Muscle of leg (tissue), 11 donors: Measurements from ENCODE around the gene EEFSEC. TPM values are rescaled to one million over a fixed set of nuclear protein-coding genes. Genes with fewer than 3 reads are reported as not detected.

Source experiments
- DNase-seq: peaks from one replicate; pipeline ENCODE4 v3.0.0; 2013
- H3K27ac ChIP-seq: one replicate; pipeline ENCODE4 v1.5.1; 2013; ENCODE audit warnings: mild to moderate bottlenecking, low read length, control low read depth
- H3K27me3 ChIP-seq: one replicate; pipeline ENCODE4 v1.6.1; 2013; ENCODE audit warnings: low read length; ENCODE audit not compliant: control insufficient read depth, insufficient read depth
- H3K36me3 ChIP-seq: one replicate; pipeline ENCODE4 v1.6.1; 2013; ENCODE audit warnings: low read length; ENCODE audit not compliant: control insufficient read depth, insufficient read depth
- H3K4me1 ChIP-seq: one replicate; pipeline ENCODE4 v1.6.1; 2013; ENCODE audit warnings: low read length; ENCODE audit not compliant: control insufficient read depth, insufficient read depth
- H3K4me3 ChIP-seq: one replicate; pipeline ENCODE4 v1.5.1; 2013; ENCODE audit warnings: low read length, control low read depth
- H3K9me3 ChIP-seq: replicated peaks from 2 replicates; pipeline ENCODE4 v1.6.1; 2013; ENCODE audit warnings: low read depth, low read length; ENCODE audit not compliant: control insufficient read depth
- WGBS: methylation state at CpG from one replicate; pipeline ENCODE4 v1.1.5; 2013; ENCODE audit warnings: missing lambda C conversion rate; ENCODE audit not compliant: insufficient coverage; 5-methylcytosine and 5-hydroxymethylcytosine counted together
- polyA plus RNA-seq, 8 donors: library from polyadenylated mRNA; unstranded; fragments of 120-200 nt; gene quantifications; one replicate each; pipeline versions ENCODE4 v1.2.1 to v1.2.3, GENCODE V29; 2013; ENCODE audit warnings: inconsistent platforms in 1 of 8, low replicate concordance in 1 of 8; ENCODE audit not compliant: insufficient read length in 8 of 8, insufficient read depth in 1 of 8
- total RNA-seq: library from RNA; stranded (reverse); fragments of 120-200 nt; gene quantifications from one replicate; pipeline ENCODE4 v1.2.4, GENCODE V29; 2013

Gene EEFSEC
- total and polyA plus RNA-seq, 9 donors, result 5.5 to 20.9 (median 16.9) TPM

DNA sequence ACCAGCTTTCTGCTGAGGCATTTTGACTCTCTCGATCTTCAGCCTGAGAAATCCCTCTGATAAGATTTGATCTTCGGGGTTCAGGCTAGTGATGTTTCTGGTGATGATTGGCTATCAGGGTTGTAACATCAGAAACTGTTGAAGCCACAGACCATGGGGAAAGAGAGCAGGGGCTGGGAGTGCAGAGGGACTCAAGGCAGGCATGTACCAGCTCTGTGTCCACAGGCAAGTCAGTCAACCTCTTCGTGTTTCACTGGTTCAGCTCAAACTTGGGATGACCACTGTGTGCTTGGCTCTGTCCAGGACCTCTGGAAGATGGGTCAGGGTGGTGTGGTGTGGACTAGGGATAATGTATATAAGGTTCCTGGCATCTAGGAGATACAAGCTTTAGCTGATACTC lies 116.5 kb downstream of the EEFSEC start:
- no peak overlapping the region for H3K27ac ChIP-seq
- no peak overlapping the region for H3K4me3 ChIP-seq
- WGBS, result 60% methylated on average over 3 of the region's 3 CpGs
- peaks cover 7% of the 10 kb centered on the region for H3K4me1 ChIP-seq
- H3K9me3 ChIP-seq, result no peaks in the 10 kb centered on the region
- peaks cover 8% of the 10 kb centered on the region for H3K36me3 ChIP-seq
- no peaks in the 10 kb centered on the region for H3K27me3 ChIP-seq
- DNase-seq, result no peak

DNA sequence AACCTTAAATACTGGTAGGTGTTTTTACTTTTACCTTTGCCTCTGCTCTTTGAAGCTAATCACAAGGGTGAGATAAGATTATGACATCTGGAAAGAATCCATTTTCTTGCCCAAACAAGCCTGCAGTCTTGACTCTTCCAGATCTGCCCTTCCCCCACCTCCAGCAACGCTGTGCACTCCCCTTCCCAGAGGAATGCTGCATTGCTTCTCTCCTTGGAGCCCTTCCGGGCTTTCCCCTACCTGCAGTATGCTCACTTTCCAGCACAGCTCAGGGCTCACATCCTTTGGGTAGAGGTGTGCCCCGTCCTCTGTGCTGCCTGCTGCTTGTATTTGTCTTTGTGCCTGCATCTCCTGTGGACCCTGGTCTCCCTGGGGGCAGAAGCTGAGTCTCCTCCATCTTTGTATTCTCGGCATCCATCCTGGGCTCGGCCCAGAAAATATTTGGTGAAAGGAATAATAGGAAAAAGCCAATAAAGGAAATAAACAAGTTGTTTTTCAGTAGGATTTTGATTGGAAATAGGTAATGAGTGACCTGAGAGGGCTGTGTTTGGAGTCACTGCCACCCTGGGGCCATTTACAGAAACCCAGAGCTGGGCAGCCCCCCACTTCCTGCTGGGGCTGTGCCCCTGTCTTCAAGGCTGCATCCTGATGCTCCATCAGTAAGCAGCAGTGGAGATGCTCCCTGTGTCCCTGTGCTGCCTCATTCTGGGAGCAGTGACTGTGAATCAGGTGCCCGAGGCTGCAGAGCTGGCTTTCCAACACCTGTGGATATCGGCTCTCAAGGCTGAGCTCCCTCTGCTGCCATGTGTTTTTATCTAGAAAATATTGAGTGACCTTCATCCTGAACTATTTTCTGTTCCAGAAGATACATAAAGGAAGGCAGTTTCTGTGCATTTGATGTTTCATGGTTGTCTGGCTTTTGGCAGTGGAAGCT lies 117.5 kb downstream of the EEFSEC start:
- H3K9me3 ChIP-seq, result no peaks in the 10 kb centered on the region
- 76% methylated on average over 4 of the region's 7 CpGs for WGBS
- H3K4me1 ChIP-seq, result peaks cover 12% of the 10 kb centered on the region

DNA sequence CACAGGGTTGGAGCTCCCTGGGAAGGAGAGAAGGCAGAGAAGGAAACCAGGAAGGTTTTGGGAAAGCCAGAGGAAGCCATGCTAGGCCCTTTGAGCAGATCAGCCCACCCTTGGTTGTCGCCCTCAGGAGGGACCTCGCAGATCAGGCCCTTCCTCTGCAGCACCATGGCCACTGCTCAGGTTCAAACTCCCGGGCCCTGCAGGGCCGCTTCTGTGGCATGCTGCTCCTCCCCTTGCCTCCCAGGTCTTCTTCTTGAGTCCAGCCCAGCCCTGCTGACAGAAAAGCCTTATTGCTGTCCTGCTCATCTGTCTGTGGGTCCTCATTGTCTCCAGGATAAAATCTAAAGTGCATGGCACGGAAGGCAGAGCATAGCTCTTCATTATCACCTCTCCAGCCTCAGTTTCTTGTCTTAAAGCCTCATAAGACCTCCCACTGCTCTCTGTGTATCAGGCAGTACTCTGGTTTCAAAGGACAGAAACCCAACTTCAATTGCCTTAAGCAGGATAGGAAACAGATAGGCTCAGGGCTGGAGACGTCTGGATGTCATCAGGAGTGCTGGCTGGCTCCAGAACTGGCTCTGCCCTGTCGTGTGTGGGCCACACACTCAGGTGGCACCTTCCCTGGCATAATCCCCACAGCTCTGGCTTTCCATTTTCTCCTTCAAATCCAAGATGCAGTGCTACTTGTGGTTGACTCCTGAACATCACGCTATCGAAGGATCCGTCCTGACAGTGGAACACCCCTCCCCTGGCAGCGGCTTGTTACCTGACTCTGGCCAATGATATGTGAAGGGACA lies 118.5 kb downstream of the EEFSEC start:
- 71% methylated on average over 8 of the region's 11 CpGs for WGBS
- no peak for DNase-seq
- no peaks in the 10 kb centered on the region for H3K9me3 ChIP-seq

More for the DNA sequence above, 117.5 kb downstream of the EEFSEC start:
- H3K36me3 ChIP-seq, result peaks cover 7% of the 10 kb centered on the region
- no peaks in the 10 kb centered on the region for H3K27me3 ChIP-seq
- no peak overlapping the region for H3K4me3 ChIP-seq
- H3K27ac ChIP-seq, result no peak overlapping the region
- no peak for DNase-seq

GRCh38 chr3:128273109-128273840 lies 120.0 kb downstream of the EEFSEC start:
- peaks cover 7% of the 10 kb centered on the region for H3K36me3 ChIP-seq
- peak; percentile 31 for DNase-seq
- no peaks in the 10 kb centered on the region for H3K27me3 ChIP-seq
- H3K27ac ChIP-seq, result no peak overlapping the region
- 52% methylated on average over 5 of the region's 5 CpGs for WGBS
- H3K9me3 ChIP-seq, result no peaks in the 10 kb centered on the region
- no peak overlapping the region for H3K4me3 ChIP-seq
- peaks cover 30% of the 10 kb centered on the region for H3K4me1 ChIP-seq

More for the DNA sequence above, 118.5 kb downstream of the EEFSEC start:
- Histone ChIP-seq H3K4me1 (peaks cover 18% of the 10 kb centered on the region), H3K4me3 (no peak overlapping the region), H3K27ac (no peak overlapping the region), H3K36me3 (peaks cover 7% of the 10 kb centered on the region), H3K27me3 (no peaks in the 10 kb centered on the region)

- no peaks in the 10 kb centered on the region for H3K9me3 ChIP-seq
- DNase-seq, result no peak
- 84% methylated on average over 10 of the region's 11 CpGs for WGBS
- H3K4me1 ChIP-seq, result peaks cover 37% of the 10 kb centered on the region
- peaks cover 6% of the 10 kb centered on the region for H3K36me3 ChIP-seq
- no peak overlapping the region for H3K4me3 ChIP-seq
- no peak overlapping the region for H3K27ac ChIP-seq
- H3K27me3 ChIP-seq, result no peaks in the 10 kb centered on the region
Observed at GRCh38 chr3:128273841-128274573, 120.7 kb downstream of the EEFSEC start.

DNA sequence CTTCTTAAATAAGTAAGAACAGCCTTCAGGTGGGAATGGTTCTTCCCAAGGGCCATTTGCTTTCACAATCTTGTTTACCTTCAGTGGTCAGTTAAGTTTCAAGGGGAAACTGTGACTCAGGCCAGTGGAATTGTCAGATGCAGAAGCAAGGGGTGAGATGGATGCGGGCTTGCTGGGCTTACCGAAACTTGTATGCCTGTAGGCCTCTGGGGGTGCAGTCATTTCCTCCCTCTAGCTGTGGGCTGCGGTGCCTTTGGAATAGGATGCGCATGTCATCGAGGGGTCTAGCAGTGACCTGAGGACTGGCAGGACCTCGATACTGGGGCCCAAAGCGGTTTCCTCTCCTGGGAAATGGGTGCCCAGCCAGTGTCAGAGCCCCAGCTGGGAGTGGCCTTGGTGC lies 121.6 kb downstream of the EEFSEC start:
- Histone ChIP-seq H3K27ac (no peak overlapping the region), H3K4me3 (no peak overlapping the region), H3K9me3 (no peaks in the 10 kb centered on the region), H3K27me3 (no peaks in the 10 kb centered on the region), H3K36me3 (peaks cover 3% of the 10 kb centered on the region), H3K4me1 (peaks cover 46% of the 10 kb centered on the region)
- DNase-seq, result no peak
- 90% methylated on average over 7 of the region's 7 CpGs for WGBS

DNA sequence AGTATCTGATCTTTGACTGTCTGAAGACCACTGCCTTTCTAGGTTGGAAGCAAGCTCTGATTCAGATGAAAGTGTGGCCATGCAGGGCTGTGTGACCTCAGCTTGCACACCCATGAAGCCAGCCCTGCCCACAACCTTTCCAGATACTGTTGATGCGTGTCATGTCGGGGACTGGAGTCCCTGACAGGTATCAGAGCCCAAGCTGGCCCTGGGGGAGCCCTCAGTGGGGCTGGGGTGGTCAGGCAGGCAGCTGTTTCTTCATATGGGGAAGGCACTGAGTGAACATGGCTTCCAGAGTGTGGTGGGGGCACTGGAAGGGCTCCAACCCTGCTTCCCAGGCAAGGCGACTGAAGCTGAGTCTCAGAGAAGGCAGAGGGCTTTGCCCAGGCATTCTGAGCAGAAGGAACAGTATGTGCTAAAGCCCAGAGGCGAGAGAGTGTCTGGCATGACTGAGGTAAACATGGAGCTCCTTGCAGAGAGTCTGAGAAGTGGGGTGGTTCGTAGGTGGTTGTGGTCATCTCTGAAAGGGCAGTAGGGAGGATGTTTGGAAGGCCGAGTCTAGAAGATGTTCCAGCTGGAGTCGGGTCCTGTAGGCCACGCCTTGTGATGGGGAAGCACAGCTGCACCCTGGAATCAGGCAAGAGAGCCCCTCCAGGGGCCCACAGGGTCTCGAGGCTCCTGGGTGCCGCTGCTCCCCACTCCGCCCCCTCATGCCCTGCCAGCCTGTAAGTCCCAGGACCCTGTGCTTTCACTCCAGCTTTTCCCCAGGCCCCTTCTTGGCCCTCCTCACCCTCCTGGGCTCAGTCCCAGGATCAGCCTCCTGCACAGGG lies 122.2 kb downstream of the EEFSEC start:
- Histone ChIP-seq H3K9me3 (no peaks in the 10 kb centered on the region), H3K4me1 (peaks cover 53% of the 10 kb centered on the region), H3K27me3 (no peaks in the 10 kb centered on the region), H3K36me3 (peaks cover 3% of the 10 kb centered on the region), H3K4me3 (no peak overlapping the region), H3K27ac (no peak overlapping the region)
- DNase-seq, result no peak
- WGBS, result 67% methylated on average over 9 of the region's 11 CpGs

DNA sequence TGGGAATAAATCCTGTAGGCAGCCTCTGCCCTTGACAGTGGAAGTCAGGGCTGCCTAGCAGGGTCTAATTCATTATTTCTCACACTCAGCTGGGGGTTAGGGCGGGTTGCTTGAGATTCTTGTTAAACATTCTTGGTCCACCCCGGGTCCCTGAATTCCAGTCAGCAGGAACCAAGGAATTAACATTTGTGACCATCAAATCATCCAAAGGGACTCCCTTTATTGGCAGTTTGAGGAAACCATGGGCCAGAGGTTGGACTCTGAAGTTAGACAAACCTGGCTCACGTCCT lies 122.8 kb downstream of the EEFSEC start:
- Histone ChIP-seq H3K36me3 (peaks cover 3% of the 10 kb centered on the region), H3K9me3 (no peaks in the 10 kb centered on the region), H3K27me3 (no peaks in the 10 kb centered on the region), H3K4me1 (peaks cover 58% of the 10 kb centered on the region), H3K27ac (no peak overlapping the region), H3K4me3 (no peak overlapping the region)
- WGBS, result no CpG with 5 or more reads among the region's 3 CpGs
- no peak for DNase-seq

DNA sequence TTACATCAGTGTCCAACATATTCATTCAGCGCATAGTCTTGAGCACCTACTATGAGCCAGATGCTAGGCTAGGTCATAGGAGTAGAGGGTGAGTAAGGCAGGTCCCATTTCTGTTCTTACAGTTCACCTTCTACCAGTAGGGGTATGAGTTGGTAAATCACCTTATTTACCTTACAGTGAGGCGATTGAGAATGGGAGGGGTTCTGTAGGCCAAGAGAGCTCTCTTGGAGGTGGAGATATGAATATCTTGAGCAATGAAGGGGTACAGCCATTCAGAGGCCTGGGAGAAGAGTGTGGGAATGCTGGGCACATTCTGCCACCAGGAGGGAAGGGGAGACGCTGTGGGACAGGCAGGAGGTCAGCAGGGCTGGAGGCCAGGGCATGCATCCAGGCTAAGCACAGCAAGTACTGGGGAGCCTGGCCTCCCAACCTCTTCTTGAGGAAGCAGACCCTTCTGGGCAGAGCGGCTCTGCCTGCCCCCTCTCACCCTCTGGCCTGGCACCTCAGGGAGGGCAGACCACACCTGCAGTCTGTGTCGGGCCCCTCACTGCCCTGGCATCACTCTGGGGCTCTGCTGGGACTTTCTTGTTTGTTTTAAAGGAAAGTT lies 123.4 kb downstream of the EEFSEC start:
- Histone ChIP-seq H3K36me3 (peaks cover 3% of the 10 kb centered on the region), H3K9me3 (no peaks in the 10 kb centered on the region), H3K27me3 (no peaks in the 10 kb centered on the region), H3K4me3 (no peak overlapping the region), H3K27ac (no peak overlapping the region), H3K4me1 (peaks cover 62% of the 10 kb centered on the region)
- no peak for DNase-seq
- no CpG with 5 or more reads among the region's 5 CpGs for WGBS
